IPS-15b (cell line): ENCODE results near the gene GSS.

Source experiments
- H3K27me3 ChIP-seq: one replicate; pipeline ENCODE4 v1.6.1; 2013; ENCODE audit warnings: low read length; ENCODE audit not compliant: control insufficient read depth, insufficient read depth
- H3K36me3 ChIP-seq: one replicate; pipeline ENCODE4 v1.6.1; 2013; ENCODE audit warnings: low read length; ENCODE audit not compliant: control insufficient read depth, insufficient read depth
- H3K4me1 ChIP-seq: one replicate; pipeline ENCODE4 v1.6.1; 2013; ENCODE audit warnings: mild to moderate bottlenecking, low read length; ENCODE audit not compliant: control insufficient read depth, insufficient read depth
- H3K4me3 ChIP-seq: one replicate; pipeline ENCODE4 v1.5.1; 2013; ENCODE audit warnings: low read depth, low read length
- H3K9ac ChIP-seq: one replicate; pipeline ENCODE4 v1.6.1; 2013; ENCODE audit warnings: low read depth, mild to moderate bottlenecking, low read length
- H3K9me3 ChIP-seq: one replicate; pipeline ENCODE4 v1.6.1; 2013; ENCODE audit warnings: mild to moderate bottlenecking, low read length; ENCODE audit not compliant: control insufficient read depth, insufficient read depth

The GSS gene

DNA sequence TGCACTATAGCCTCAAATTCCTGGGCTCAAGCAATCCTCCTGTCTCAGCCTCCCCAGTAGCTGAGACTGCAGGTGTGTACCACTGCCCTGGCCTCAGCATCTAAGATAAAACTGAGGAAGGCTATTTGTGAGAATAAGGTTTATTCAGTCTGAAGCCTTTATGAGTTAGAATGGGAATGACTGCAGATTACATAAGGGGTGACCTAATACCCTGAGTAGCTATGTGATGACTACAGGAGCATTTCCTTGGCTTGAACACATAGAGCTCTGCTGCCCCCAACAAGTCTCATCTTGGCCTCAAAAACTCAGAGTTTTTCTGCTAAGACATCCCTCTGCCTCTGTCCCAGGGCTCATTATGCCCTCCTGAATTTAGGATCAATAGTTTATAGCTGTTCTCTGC lies 7.6 kb downstream of the GSS start:
- Histone ChIP-seq H3K4me3 (no peak overlapping the region), H3K4me1 (no peaks in the 10 kb centered on the region), H3K36me3 (peaks cover 4% of the 10 kb centered on the region)

GRCh38 chr20:34947336-34947735 lies 8.3 kb downstream of the GSS start:
- Histone ChIP-seq H3K27me3 (no peaks in the 10 kb centered on the region), H3K36me3 (peaks cover 7% of the 10 kb centered on the region), H3K4me3 (no peak overlapping the region), H3K9ac (no peak overlapping the region), H3K9me3 (no peaks in the 10 kb centered on the region), H3K4me1 (no peaks in the 10 kb centered on the region)

More for the DNA sequence above, 7.6 kb downstream of the GSS start:
- Histone ChIP-seq H3K27me3 (no peaks in the 10 kb centered on the region), H3K9ac (no peak overlapping the region), H3K9me3 (no peaks in the 10 kb centered on the region)

DNA sequence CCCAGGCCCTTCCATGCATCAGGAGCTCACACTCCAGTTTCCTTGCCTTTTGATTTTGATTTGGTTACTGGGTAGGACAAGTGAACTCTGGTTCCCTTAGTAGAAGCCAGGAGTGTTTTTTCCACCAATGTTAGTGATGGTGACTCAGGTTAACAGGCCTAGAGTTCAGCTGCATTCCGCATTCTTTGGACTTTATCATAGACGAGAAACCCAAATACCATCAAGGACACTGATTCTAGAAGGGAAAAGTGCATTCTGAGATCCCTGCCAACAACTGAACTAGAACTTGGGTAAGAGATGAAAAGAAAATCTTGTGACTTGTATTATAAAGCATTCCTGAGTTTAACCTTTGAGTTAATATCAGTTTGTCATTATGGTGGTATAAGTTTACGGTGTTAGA lies 8.9 kb downstream of the GSS start:
- Histone ChIP-seq H3K4me1 (no peaks in the 10 kb centered on the region), H3K27me3 (no peaks in the 10 kb centered on the region), H3K9me3 (no peaks in the 10 kb centered on the region), H3K9ac (no peak overlapping the region), H3K36me3 (peaks cover 14% of the 10 kb centered on the region), H3K4me3 (no peak overlapping the region)

- Histone ChIP-seq H3K27me3 (no peaks in the 10 kb centered on the region), H3K36me3 (peaks cover 15% of the 10 kb centered on the region), H3K4me1 (no peaks in the 10 kb centered on the region), H3K9ac (no peak overlapping the region), H3K4me3 (no peak overlapping the region), H3K9me3 (no peaks in the 10 kb centered on the region)
Measured at GRCh38 chr20:34945315-34946077, 10.1 kb downstream of the GSS start.

- Histone ChIP-seq H3K36me3 (peaks cover 15% of the 10 kb centered on the region), H3K27me3 (no peaks in the 10 kb centered on the region), H3K4me1 (no peaks in the 10 kb centered on the region), H3K4me3 (no peak overlapping the region), H3K9ac (no peak overlapping the region), H3K9me3 (no peaks in the 10 kb centered on the region)
Measured at GRCh38 chr20:34943808-34944567, 11.6 kb downstream of the GSS start.

DNA sequence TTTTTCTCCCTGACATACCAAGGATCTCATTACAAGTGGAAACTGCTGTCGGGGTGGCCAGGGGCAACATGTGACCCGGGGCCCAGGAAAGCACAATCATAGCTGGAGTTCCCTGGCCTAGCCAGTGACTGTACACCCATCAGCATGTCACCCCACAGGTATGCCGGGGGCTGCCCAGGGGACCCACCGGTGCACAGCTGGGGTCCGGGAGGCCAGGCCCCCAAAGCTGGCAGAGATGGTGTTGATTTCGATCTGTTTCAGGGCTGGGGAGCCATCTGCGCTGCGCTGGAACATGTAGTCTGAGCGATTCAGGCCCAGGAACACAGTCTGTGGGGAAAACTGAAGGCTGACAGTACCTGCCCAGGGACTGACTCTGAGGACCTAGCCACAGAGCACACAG lies 13.3 kb downstream of the GSS start:
- Histone ChIP-seq H3K4me3 (no peak overlapping the region), H3K36me3 (peaks cover 19% of the 10 kb centered on the region)

GRCh38 chr20:34941226-34941625 lies 14.4 kb downstream of the GSS start:
- no peak overlapping the region for H3K9ac ChIP-seq
- H3K4me3 ChIP-seq, result no peak overlapping the region
- H3K4me1 ChIP-seq, result no peaks in the 10 kb centered on the region
- H3K9me3 ChIP-seq, result no peaks in the 10 kb centered on the region
- H3K27me3 ChIP-seq, result no peaks in the 10 kb centered on the region
- H3K36me3 ChIP-seq, result peaks cover 19% of the 10 kb centered on the region

More for the DNA sequence above, 13.3 kb downstream of the GSS start:
- Histone ChIP-seq H3K9me3 (no peaks in the 10 kb centered on the region), H3K4me1 (no peaks in the 10 kb centered on the region), H3K27me3 (no peaks in the 10 kb centered on the region), H3K9ac (no peak overlapping the region)

DNA sequence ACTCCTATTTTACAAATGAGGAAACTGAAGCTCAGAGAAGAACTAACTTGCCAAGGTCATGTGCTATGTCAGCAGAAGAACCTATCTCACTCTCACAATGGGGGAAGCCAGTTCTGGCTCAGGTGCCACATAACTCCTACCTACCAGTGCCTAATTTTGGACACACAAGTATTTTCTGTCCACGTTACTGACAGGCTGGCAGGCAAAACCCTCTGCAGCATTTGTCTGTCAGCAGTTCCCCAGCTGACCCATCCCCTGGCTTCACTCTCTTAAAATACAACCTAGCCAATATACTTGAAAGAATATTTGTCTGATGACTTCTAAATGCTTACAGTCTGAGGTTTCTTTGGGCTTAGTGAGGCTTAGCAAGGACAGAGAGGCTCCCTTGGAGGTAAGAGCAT lies 15.5 kb downstream of the GSS start:
- Histone ChIP-seq H3K9me3 (no peaks in the 10 kb centered on the region), H3K4me3 (no peak overlapping the region), H3K27me3 (no peaks in the 10 kb centered on the region), H3K4me1 (no peaks in the 10 kb centered on the region), H3K9ac (no peak overlapping the region), H3K36me3 (peaks cover 15% of the 10 kb centered on the region)

DNA sequence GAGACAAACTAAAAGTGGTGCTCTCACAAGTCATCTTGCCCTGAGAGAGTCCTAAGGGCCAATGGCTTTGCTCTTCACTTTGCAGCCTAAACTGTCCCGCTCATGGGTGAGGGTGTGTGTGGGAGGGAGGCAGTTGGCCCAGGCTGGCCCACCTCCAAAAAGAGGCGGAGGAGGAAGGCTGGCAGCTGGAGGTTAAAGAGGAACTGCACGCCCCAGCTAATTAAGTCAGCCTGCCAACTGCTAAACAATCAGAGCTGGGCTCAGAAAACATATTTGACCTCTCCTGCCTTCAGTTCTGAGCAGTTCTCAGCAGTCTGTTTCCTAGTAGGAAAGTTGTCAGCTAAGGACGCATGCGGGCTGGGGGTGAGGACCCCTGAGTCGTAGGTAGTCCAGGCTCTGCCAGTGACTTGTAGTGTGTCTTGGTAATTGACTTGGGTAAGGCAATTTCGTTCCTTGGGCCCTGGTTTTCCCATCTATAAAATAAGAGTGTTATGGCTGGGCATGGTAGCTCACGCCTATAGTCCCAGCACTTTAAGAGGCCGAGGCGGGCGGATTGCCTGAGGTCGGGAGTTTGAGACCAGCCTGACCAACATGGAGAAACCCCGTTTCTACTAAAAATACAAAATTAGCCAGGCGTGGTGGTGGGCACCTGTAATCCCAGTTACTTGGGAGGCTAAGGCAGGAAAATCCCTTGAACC lies 17.0 kb downstream of the GSS start:
- H3K4me3 ChIP-seq, result no peak overlapping the region
- peaks cover 16% of the 10 kb centered on the region for H3K36me3 ChIP-seq
- no peaks in the 10 kb centered on the region for H3K9me3 ChIP-seq
- H3K27me3 ChIP-seq, result no peaks in the 10 kb centered on the region
- H3K9ac ChIP-seq, result no peak overlapping the region
- H3K4me1 ChIP-seq, result no peaks in the 10 kb centered on the region

DNA sequence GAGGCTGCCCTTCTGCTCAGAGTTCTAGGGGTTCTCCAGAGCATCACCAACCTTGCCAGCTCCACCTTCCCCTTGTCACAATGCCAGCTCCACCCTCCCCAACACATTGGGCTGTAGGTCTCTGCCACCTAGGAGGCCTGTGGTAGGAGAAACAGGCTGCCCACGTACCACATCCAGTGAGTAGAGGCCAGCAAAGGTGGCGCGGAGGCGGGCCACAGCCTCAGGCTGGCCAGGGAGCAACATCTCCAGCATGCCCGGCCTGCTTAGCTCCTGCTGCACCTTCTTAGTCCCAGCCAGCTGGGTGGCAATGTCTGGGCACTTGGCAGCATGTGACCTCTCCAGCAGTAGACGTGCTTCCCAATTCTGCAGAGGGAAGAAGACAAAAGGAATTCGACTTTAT lies 23.8 kb downstream of the GSS start:
- H3K36me3 ChIP-seq, result peaks cover 15% of the 10 kb centered on the region

DNA sequence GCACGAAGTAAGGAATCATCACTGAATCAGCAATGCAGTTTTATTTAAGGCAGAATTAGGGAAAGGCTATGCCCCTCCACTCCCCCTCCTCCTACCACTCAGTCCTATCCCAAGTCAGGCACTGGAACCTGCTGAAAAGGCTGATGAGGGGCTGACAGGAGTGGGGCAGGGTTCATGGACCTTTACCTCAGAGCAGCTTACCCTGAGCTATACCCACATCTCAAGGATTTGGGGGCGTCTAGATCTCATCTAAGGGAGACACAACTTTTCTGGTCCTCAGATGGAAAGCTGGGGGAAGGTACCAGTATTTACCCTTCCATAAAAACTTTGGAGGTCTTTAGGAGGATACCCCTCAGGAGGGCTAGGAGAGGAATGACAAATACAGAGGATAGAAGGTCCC lies 27.2 kb downstream of the GSS start:
- Histone ChIP-seq H3K4me3 (no peak overlapping the region), H3K36me3 (peaks cover 13% of the 10 kb centered on the region), H3K27me3 (no peaks in the 10 kb centered on the region), H3K4me1 (no peaks in the 10 kb centered on the region), H3K9me3 (no peaks in the 10 kb centered on the region), H3K9ac (no peak overlapping the region)

More for the DNA sequence above, 23.8 kb downstream of the GSS start:
- H3K9ac ChIP-seq, result no peak overlapping the region
- no peaks in the 10 kb centered on the region for H3K9me3 ChIP-seq
- no peaks in the 10 kb centered on the region for H3K27me3 ChIP-seq
- H3K4me3 ChIP-seq, result no peak overlapping the region
- H3K4me1 ChIP-seq, result no peaks in the 10 kb centered on the region
